Sigmoid colon (tissue), 4 donors: ENCODE results near the gene DPP6.
"Not testable (repeated sequence)": the region's sequence is repeated elsewhere in the genome, so short reads cannot be mapped to it uniquely, and the experiment has no call there.

Source experiments
- EP300 ChIP-seq, 4 donors: sonication (generic); formaldehyde crosslinking; IDR thresholded peaks; one replicate each; pipeline ENCODE4 v1.6.1; 2017; ENCODE audit warnings: antibody characterized with exemption in 4 of 4
- POLR2A ChIP-seq, 2 donors: fragments of 450-650 bp; IDR thresholded peaks; one replicate each; pipeline ENCODE4 v1.6.1; 2016; ENCODE audit warnings: antibody characterized with exemption in 2 of 2, mild to moderate bottlenecking in 2 of 2, moderate library complexity in 2 of 2
- POLR2AphosphoS5 ChIP-seq, 4 donors: sonication (generic); formaldehyde crosslinking; IDR thresholded peaks; one replicate each; pipeline ENCODE4 v1.6.1; 2017; ENCODE audit warnings: antibody characterized with exemption in 4 of 4
- TF ChIP-seq, protein P1 (sequence below), 4 experiments: fragments of 450-650 bp in 3 of 4; fragments of 200-600 bp in 1 of 4; IDR thresholded peaks; one replicate each; pipeline ENCODE4 v1.5.1; 2016 to 2019; ENCODE audit warnings: antibody characterized with exemption in 4 of 4, mild to moderate bottlenecking in 3 of 4, moderate library complexity in 2 of 4

DNA sequence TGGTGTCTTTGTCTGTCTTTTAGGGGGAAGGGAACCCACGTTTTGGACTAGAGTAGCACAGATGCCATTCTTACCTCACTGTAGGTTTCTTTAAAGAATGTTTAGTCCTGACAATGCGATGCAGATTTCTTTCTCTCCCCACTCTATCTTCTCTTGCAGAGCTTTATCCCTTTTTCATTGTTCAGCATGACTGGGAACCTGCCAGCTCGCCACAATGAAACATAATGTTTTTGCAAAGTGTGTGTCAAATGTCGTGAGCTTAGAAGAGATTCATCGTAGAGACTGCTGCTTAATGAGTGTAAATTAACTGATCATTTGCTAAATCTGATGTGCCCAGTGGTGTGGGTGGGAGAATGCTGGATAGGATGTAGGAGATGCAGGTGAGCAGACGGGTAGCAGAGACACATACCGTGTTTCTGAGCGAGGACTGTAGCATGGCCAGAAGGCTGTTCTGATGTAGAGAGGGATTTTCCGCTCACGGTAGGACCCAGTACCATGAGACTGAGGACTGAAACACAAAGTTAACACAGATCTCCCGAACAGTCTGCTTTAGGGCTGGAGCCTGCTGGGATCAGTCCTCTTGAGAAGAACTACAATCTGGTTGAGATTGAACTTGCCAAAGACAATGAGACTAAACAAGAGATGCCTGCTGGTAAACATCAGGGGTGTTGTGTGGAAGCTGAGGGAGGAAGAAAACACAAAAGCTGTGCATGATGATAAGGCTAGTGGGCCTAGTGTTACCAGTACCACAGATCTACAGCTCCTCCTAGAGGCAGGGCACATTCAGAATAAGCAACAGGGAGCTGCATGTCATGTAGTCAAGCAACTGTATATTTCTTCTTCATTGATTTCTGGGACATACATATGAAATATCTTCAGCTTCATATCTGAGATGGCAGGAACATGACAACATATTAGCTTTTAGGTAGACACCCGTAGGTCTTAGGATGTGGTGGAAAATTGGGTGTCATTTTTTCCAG, 65.5 kb downstream of the DPP6 start:
- TF ChIP-seq, protein P1, sequence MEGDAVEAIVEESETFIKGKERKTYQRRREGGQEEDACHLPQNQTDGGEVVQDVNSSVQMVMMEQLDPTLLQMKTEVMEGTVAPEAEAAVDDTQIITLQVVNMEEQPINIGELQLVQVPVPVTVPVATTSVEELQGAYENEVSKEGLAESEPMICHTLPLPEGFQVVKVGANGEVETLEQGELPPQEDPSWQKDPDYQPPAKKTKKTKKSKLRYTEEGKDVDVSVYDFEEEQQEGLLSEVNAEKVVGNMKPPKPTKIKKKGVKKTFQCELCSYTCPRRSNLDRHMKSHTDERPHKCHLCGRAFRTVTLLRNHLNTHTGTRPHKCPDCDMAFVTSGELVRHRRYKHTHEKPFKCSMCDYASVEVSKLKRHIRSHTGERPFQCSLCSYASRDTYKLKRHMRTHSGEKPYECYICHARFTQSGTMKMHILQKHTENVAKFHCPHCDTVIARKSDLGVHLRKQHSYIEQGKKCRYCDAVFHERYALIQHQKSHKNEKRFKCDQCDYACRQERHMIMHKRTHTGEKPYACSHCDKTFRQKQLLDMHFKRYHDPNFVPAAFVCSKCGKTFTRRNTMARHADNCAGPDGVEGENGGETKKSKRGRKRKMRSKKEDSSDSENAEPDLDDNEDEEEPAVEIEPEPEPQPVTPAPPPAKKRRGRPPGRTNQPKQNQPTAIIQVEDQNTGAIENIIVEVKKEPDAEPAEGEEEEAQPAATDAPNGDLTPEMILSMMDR (IDR thresholded peaks at IDR 0.05): not testable (repeated sequence)
- not testable (repeated sequence) for TF ChIP-seq POLR2A, EP300, POLR2AphosphoS5 (IDR thresholded peaks at IDR 0.05)
